Transverse colon (tissue), 4 donors: ENCODE results near the gene EXOC5. TPM values are rescaled to one million over a fixed set of nuclear protein-coding genes. Genes with fewer than 3 reads are reported as not detected.

Experiments
- DNase-seq: peaks from one replicate; pipeline ENCODE4 v3.0.0-alpha.2; 2019
- H3K27ac ChIP-seq, 4 donors: fragments of 200-600 bp; sonication (generic); 2 replicates each; pipeline ENCODE4 v1.5.1; 2016 to 2018; ENCODE audit warnings: inconsistent platforms in 4 of 4
- H3K27me3 ChIP-seq: fragments of 200-600 bp; sonication (generic); 2 replicates; pipeline ENCODE4 v1.5.1; 2017; ENCODE audit warnings: inconsistent platforms
- H3K36me3 ChIP-seq, 4 donors: fragments of 200-600 bp; sonication (generic); 2 replicates each; pipeline ENCODE4 v1.5.1; 2017 to 2019; ENCODE audit warnings: inconsistent platforms in 4 of 4
- H3K4me1 ChIP-seq, 4 donors: fragments of 200-600 bp; sonication (generic); 2 replicates each; pipeline ENCODE4 v1.5.1; 2017 to 2020; ENCODE audit warnings: inconsistent platforms in 4 of 4
- H3K4me3 ChIP-seq, 4 donors: fragments of 200-600 bp; sonication (generic); 1 replicate in 1 of 4; 2 replicates in 3 of 4; pipeline versions ENCODE4 v1.5.1 to v1.6.1; 2017 to 2019; ENCODE audit warnings: inconsistent platforms in 4 of 4
- H3K9me3 ChIP-seq, 2 donors: fragments of 200-600 bp; sonication (generic); 2 replicates each; pipeline ENCODE4 v1.5.1; 2017 to 2019; ENCODE audit warnings: inconsistent platforms in 2 of 2
- EP300 ChIP-seq: sonication (generic); formaldehyde crosslinking; IDR thresholded peaks from one replicate; pipeline ENCODE4 v1.6.1; 2017; ENCODE audit warnings: antibody characterized with exemption, low read depth
- POLR2A ChIP-seq: fragments of 450-650 bp; IDR thresholded peaks from one replicate; pipeline ENCODE4 v1.6.1; 2016; ENCODE audit warnings: antibody characterized with exemption, mild to moderate bottlenecking, moderate library complexity
- POLR2AphosphoS5 ChIP-seq, 3 donors: sonication (generic); formaldehyde crosslinking; IDR thresholded peaks; one replicate each; pipeline ENCODE4 v1.6.1; 2016; ENCODE audit warnings: antibody characterized with exemption in 3 of 3
- whole genome bisulfite sequencing, 2 donors: methylation state at CpG; one replicate each; pipeline ENCODE4 v1.1.5; 2018; ENCODE audit warnings: low coverage in 1 of 2; 5-methylcytosine and 5-hydroxymethylcytosine counted together
- in situ Hi-C, 4 donors: fragments of 200-750 bp; cut with MboI; loops; one replicate each; pipeline versions ENCODE4 v1.15.0 to v1.15.1; 2017; ENCODE audit warnings: low sequenced_read_pairs in 3 of 4, low pct_ligation_motif_present in 1 of 4, low pct_unique_long_range_greater_than_20kb in 1 of 4
- intact Hi-C: fragments of 100-400 bp; cut with DNase I; formaldehyde crosslinking; loops from one replicate; pipeline ENCODE4 v1.15.1; 2023; ENCODE audit warnings: low total_unique reads
- total RNA-seq, 4 donors: library from RNA; depleted of rRNA; stranded (reverse); fragments of >200 nt; gene quantifications; one replicate each; pipeline ENCODE4 v1.1.0, GENCODE V29; 2016
- TF ChIP-seq, protein P1 (sequence below), 5 experiments: fragments of 200-600 bp in 3 of 5; fragments of 450-650 bp in 2 of 5; sonication (generic) in 3 of 5; IDR thresholded peaks; 1 replicate in 2 of 5; 2 replicates in 3 of 5; pipeline ENCODE4 v1.5.1; 2016 to 2017; ENCODE audit warnings: antibody characterized with exemption in 5 of 5, inconsistent platforms in 3 of 5, mild to moderate bottlenecking in 2 of 5, moderate library complexity in 1 of 5

The EXOC5 gene
- total RNA-seq, 4 donors from 2014 or later, result 22.8 to 51.3 (median 29.2) TPM

DNA sequence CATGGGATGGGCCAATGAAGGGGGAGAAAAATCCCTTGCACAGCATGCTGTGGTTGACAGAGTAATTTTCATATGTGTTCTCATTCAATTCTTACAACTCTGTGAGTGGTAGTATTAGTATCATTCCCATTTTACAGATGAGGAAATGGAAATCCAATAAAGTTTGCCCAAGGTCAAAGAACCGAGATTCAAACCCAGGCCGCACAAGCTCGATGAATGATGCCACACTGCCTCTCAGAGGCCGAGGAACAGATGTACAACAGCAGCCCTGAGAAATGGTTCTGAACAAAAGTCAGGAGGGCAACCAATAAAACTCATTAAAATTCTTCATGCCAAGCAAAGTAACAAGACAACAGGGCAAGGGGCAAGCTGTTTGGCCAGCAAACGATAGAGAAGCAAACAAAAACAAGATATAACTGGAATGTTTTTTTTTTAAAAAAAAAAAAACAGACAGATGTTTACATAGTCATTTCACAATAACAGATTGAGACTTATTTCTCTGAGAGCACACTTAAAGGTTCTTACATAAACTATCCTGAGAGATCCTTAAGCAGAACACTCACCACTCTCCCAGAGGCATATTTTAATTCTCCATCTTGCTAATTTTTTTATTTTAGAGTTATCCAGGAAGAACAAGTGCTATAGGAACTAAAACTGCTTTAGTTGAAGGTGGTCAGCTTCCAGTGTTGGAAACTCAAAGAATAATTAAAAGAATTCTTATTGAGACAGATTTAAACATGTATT, 85.8 kb downstream of the EXOC5 start:
- intact Hi-C loops (no loop called here), in situ Hi-C loops (loop anchor here in 1 of 4 donors (25.0 kb wide), 1 partner anchor 696 kb away; no protein-coding TSS in a partner anchor)
- no peak for TF ChIP-seq POLR2A
- TF ChIP-seq POLR2AphosphoS5 (IDR thresholded peaks at IDR 0.05), result no peak
- TF ChIP-seq, protein P1, sequence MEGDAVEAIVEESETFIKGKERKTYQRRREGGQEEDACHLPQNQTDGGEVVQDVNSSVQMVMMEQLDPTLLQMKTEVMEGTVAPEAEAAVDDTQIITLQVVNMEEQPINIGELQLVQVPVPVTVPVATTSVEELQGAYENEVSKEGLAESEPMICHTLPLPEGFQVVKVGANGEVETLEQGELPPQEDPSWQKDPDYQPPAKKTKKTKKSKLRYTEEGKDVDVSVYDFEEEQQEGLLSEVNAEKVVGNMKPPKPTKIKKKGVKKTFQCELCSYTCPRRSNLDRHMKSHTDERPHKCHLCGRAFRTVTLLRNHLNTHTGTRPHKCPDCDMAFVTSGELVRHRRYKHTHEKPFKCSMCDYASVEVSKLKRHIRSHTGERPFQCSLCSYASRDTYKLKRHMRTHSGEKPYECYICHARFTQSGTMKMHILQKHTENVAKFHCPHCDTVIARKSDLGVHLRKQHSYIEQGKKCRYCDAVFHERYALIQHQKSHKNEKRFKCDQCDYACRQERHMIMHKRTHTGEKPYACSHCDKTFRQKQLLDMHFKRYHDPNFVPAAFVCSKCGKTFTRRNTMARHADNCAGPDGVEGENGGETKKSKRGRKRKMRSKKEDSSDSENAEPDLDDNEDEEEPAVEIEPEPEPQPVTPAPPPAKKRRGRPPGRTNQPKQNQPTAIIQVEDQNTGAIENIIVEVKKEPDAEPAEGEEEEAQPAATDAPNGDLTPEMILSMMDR (IDR thresholded peaks at IDR 0.05), result no peak
- TF ChIP-seq EP300, result no peak
- H3K9me3 ChIP-seq, result no peaks in the 10 kb centered on the region
- DNase-seq, result no peak
- WGBS, 2 donors, result 19 to 20% methylated on average over 3 to 5 of the region's 5 CpGs
- no peaks in the 10 kb centered on the region for H3K36me3 ChIP-seq
- peaks cover 5% of the 10 kb centered on the region for H3K27me3 ChIP-seq
- H3K4me3 ChIP-seq, result no peak overlapping the region
- H3K4me1 ChIP-seq, result no peaks in the 10 kb centered on the region
- H3K27ac ChIP-seq, result no peak overlapping the region

DNA sequence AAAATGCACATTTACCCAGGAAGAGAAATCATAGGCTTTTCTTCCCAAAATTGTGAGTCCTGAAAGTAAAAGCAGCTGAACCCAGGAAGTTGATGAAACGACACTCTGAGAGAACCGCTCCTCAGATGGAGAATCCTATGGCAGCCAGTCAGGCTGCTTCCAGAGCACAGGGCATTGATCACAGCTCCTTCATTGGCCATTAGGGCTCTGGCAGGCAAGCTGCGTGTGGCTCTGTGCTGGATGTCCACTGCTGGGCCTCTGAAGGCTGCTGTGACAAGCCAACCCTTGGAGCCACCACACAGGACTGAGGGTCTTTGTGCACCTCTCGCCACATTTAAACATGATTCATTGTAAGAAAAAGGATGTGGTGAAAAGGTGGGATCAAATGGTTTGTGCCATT, 89.4 kb downstream of the EXOC5 start:
- DNase-seq, result no peak
- Histone ChIP-seq H3K4me3 (no peak overlapping the region), H3K36me3 (no peaks in the 10 kb centered on the region), H3K27ac (no peak overlapping the region), H3K9me3 (no peaks in the 10 kb centered on the region), H3K27me3 (peaks cover 10% of the 10 kb centered on the region), H3K4me1 (no peaks in the 10 kb centered on the region)
- in situ Hi-C loops (loop anchor here in 1 of 4 donors (25.0 kb wide), 1 partner anchor 692 kb away; no protein-coding TSS in a partner anchor), intact Hi-C loops (no loop called here)
- TF ChIP-seq EP300, result no peak
- TF ChIP-seq POLR2AphosphoS5 (IDR thresholded peaks at IDR 0.05), result no peak
- no peak for TF ChIP-seq POLR2A
- TF ChIP-seq, protein P1 (IDR thresholded peaks at IDR 0.05), result no peak
- 71 to 73% methylated on average over 1 to 4 of the region's 4 CpGs for WGBS, 2 donors

GRCh38 chr14:57174466-57174865, 94.2 kb downstream of the EXOC5 start:
- no peak for DNase-seq
- in situ Hi-C loops (no loop called here), intact Hi-C loops (no loop called here)
- no peaks in the 10 kb centered on the region for H3K36me3 ChIP-seq
- H3K27ac ChIP-seq, result no peak overlapping the region
- WGBS, 2 donors, result 87% methylated on average over 4 of the region's 4 CpGs; no CpG with 5 or more reads in 1 of the 2 donors
- H3K4me3 ChIP-seq, result no peak overlapping the region
- H3K27me3 ChIP-seq, result peaks cover 10% of the 10 kb centered on the region
- H3K4me1 ChIP-seq, result no peaks in the 10 kb centered on the region
- H3K9me3 ChIP-seq, result no peaks in the 10 kb centered on the region
- no peak for TF ChIP-seq POLR2A
- TF ChIP-seq, protein P1 (IDR thresholded peaks at IDR 0.05), result no peak
- no peak for TF ChIP-seq POLR2AphosphoS5 (IDR thresholded peaks at IDR 0.05)
- TF ChIP-seq EP300, result no peak

DNA sequence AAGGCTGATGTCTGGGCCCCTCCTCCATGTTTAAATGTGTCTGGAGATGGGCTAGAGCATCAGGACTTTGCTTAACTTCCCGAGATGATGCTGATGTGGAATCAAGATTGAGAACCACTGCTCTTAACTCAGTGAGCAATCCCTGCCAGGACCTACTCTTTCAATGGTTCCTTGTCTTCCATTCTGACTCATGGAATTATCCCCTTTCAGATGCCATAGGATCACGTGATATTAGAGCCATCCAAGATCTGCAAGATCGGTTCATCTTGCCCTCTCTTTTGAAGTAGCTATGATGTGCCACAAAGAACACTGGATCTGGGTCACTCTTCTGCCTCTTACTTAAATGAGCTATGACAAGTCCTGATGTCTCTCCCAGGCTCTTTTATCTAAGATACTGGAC, 96.8 kb downstream of the EXOC5 start:
- no peaks in the 10 kb centered on the region for H3K9me3 ChIP-seq
- no peak overlapping the region for H3K27ac ChIP-seq
- TF ChIP-seq POLR2A, result no peak
- no peak for TF ChIP-seq POLR2AphosphoS5 (IDR thresholded peaks at IDR 0.05)
- TF ChIP-seq, protein P1 (IDR thresholded peaks at IDR 0.05), result no peak
- TF ChIP-seq EP300, result no peak
- no peak for DNase-seq
- no peaks in the 10 kb centered on the region for H3K36me3 ChIP-seq
- no peaks in the 10 kb centered on the region for H3K4me1 ChIP-seq
- intact Hi-C loops, result no loop called here
- H3K4me3 ChIP-seq, result no peak overlapping the region
- in situ Hi-C loops, result no loop called here
- 79 to 80% methylated on average over 1 to 3 of the region's 3 CpGs for WGBS, 2 donors
- peaks cover 7% of the 10 kb centered on the region for H3K27me3 ChIP-seq
